Right lobe of liver (tissue), 6 donors: ENCODE data around the gene KRT76. TPM values are rescaled to one million over a fixed set of nuclear protein-coding genes. Genes with fewer than 3 reads are reported as not detected.
A peak's percentile ranks its signal among the peaks of the same experiment; 100 is the strongest.

Source experiments
- ATAC-seq, 4 donors: fragments of 200-7000 bp; cut with Tn5 transposase; one replicate each; pipeline ENCODE4 v1.9.1; 2020; ENCODE audit warnings: mild to moderate bottlenecking in 4 of 4, moderate library complexity in 4 of 4
- DNase-seq, 3 donors: peaks; one replicate each; pipeline ENCODE4 v3.0.0-alpha.2; 2020
- H3K27ac ChIP-seq, 3 donors: fragments of 200-600 bp; one replicate each; pipeline ENCODE4 v1.8.0; 2022
- H3K27me3 ChIP-seq, 2 donors: fragments of 200-600 bp; one replicate each; pipeline ENCODE4 v1.8.0; 2022
- H3K36me3 ChIP-seq, 4 donors: fragments of 200-600 bp; sonication (generic) in 1 of 4; one replicate each; pipeline versions ENCODE4 v1.5.1 to v1.8.0; 2017 to 2022; ENCODE audit warnings: control low read depth in 1 of 4
- H3K4me1 ChIP-seq, 4 donors: fragments of 200-600 bp; sonication (generic) in 1 of 4; one replicate each; pipeline versions ENCODE4 v1.5.1 to v1.8.0; 2017 to 2022; ENCODE audit warnings: control low read depth in 1 of 4
- H3K4me3 ChIP-seq, 3 donors: fragments of 200-600 bp; one replicate each; pipeline ENCODE4 v1.8.0; 2022
- H3K9me3 ChIP-seq, 4 donors: fragments of 200-600 bp; sonication (generic) in 1 of 4; one replicate each; pipeline versions ENCODE4 v1.5.1 to v1.8.0; 2017 to 2022; ENCODE audit warnings: control low read depth in 1 of 4
- POLR2A ChIP-seq: fragments of 450-650 bp; IDR thresholded peaks from one replicate; pipeline ENCODE4 v1.6.1; 2017; ENCODE audit warnings: antibody characterized with exemption, mild to moderate bottlenecking
- WGBS: methylation state at CpG from one replicate; pipeline ENCODE4 v1.1.6; 2018; ENCODE audit warnings: low coverage, low lambda C conversion rate; ENCODE audit not compliant: insufficient coverage; ENCODE audit errors: missing lambda C conversion rate; 5-methylcytosine and 5-hydroxymethylcytosine counted together
- intact Hi-C, 2 donors: fragments of 100-400 bp; cut with DNase I; formaldehyde crosslinking; loops; one replicate each; pipeline versions ENCODE4 v1.11.2 to v1.14.1; 2022
- total RNA-seq, 6 experiments: library from RNA; depleted of rRNA in 2 of 6; stranded (reverse); fragments of >200 nt in 2 of 6; fragmentation: NEBNext Ultra II Directional in 3 of 6; extraction: Animal tissue kit (Norgen Biotek cat#: 25700) in 3 of 6; gene quantifications; one replicate each; pipeline versions ENCODE4 v1.1.0 to v1.2.4, GENCODE V29; 2016 to 2023
- TF ChIP-seq, protein P1 (sequence below), 4 donors: fragments of 200-600 bp in 3 of 4; fragments of 450-650 bp in 1 of 4; IDR thresholded peaks; one replicate each; pipeline versions ENCODE4 v1.5.1 to v1.8.0; 2016 to 2022; ENCODE audit warnings: antibody characterized with exemption in 4 of 4, mild to moderate bottlenecking in 2 of 4
- donor health status: DM: no; HTN: yes; CAD: no.
- donor health status: DM: no; HTN: no; CAD: no.
- donor health status: DM: no; HTN: no; CAD: no.
- donor health status: DM: no; HTN: yes; CAD: no.
- donor health status: DM: no; HTN: yes; CAD: no.

The KRT76 gene
- total RNA-seq, 6 experiments from 2014 or later = not detected

GRCh38 chr12:52813885-52814709 lies 37.0 kb upstream of the KRT76 start, which contains the start of gene KRT4:
Gene KRT4 (minus strand): TSS chr12:52814116. CDS start chr12:52814058, 58 bp downstream.
- Histone ChIP-seq H3K4me3 (no peak within 1 kb of the TSS), H3K36me3 (no peaks in the 10 kb centered on the region), H3K9me3 (no peaks in the 10 kb centered on the region), H3K27ac (no peak within 1 kb of the TSS), H3K27me3 (no peaks in the 10 kb centered on the region), H3K4me1 (no peaks in the 10 kb centered on the region)
- no CpG with 5 or more reads among the region's 15 CpGs for WGBS
- ATAC-seq (no peak), DNase-seq (no peak)
- no peak for TF ChIP-seq POLR2A
- TF ChIP-seq, protein P1, sequence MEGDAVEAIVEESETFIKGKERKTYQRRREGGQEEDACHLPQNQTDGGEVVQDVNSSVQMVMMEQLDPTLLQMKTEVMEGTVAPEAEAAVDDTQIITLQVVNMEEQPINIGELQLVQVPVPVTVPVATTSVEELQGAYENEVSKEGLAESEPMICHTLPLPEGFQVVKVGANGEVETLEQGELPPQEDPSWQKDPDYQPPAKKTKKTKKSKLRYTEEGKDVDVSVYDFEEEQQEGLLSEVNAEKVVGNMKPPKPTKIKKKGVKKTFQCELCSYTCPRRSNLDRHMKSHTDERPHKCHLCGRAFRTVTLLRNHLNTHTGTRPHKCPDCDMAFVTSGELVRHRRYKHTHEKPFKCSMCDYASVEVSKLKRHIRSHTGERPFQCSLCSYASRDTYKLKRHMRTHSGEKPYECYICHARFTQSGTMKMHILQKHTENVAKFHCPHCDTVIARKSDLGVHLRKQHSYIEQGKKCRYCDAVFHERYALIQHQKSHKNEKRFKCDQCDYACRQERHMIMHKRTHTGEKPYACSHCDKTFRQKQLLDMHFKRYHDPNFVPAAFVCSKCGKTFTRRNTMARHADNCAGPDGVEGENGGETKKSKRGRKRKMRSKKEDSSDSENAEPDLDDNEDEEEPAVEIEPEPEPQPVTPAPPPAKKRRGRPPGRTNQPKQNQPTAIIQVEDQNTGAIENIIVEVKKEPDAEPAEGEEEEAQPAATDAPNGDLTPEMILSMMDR (IDR thresholded peaks at IDR 0.05) = no peak
- intact Hi-C loops = no loop called here

DNA sequence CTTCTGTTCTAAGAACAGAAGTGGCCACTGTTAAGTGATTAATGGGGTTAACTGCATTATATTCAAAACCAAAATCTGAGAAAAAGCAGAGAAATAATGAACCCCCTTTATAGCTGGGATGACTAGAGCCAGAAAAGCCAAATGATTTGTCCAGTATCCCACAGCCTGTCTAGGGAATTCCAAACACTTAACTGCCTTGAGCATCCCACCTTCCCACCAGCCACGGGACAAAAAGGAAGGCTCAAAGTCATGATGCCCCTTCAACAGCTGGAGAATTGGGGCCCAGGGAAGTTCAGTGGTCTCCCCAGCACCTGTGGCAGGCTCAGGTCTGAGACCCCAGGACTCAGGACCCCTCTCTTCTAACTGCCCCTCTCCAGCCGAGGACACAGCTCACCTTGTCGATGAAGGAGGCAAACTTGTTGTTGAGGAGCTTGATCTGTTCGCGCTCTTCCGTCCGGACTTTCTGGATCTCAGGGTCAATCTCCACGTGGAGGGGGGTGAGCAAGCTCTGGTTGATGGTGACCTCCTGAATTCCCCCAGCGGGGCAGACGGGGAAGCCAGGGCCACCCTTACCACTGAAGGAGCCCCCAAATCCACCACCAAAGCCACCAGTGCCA lies 36.2 kb upstream of the KRT76 start:
- ATAC-seq (no peak), DNase-seq (peak in 1 of 3 donors; percentile 7)
- Histone ChIP-seq H3K9me3 (no peaks in the 10 kb centered on the region), H3K27ac (no peak overlapping the region), H3K4me3 (no peak overlapping the region), H3K27me3 (no peaks in the 10 kb centered on the region), H3K36me3 (no peaks in the 10 kb centered on the region), H3K4me1 (no peaks in the 10 kb centered on the region)
- 51% methylated on average over 3 of the region's 10 CpGs for WGBS
- no peak for TF ChIP-seq POLR2A
- TF ChIP-seq, protein P1 (IDR thresholded peaks at IDR 0.05) = no peak
- intact Hi-C loops = no loop called here

GRCh38 chr12:52812749-52813148 lies 35.6 kb upstream of the KRT76 start:
- H3K27ac ChIP-seq = no peak overlapping the region
- H3K4me1 ChIP-seq = no peaks in the 10 kb centered on the region
- H3K27me3 ChIP-seq = no peaks in the 10 kb centered on the region
- no peaks in the 10 kb centered on the region for H3K9me3 ChIP-seq
- TF ChIP-seq, protein P1 (IDR thresholded peaks at IDR 0.05) = no peak
- no peak for TF ChIP-seq POLR2A
- intact Hi-C loops = no loop called here
- H3K36me3 ChIP-seq = no peaks in the 10 kb centered on the region
- DNase-seq (peak in 1 of 3 donors; percentile 8), ATAC-seq (no peak)
- H3K4me3 ChIP-seq = no peak overlapping the region
- 32% methylated on average over 3 of the region's 3 CpGs for WGBS

- no peak for TF ChIP-seq POLR2A
- TF ChIP-seq, protein P1 (IDR thresholded peaks at IDR 0.05) = no peak
- H3K9me3 ChIP-seq = no peaks in the 10 kb centered on the region
- DNase-seq (peak in 1 of 3 donors; percentile 22), ATAC-seq (no peak)
- no peak overlapping the region for H3K4me3 ChIP-seq
- H3K27me3 ChIP-seq = no peaks in the 10 kb centered on the region
- H3K4me1 ChIP-seq = no peaks in the 10 kb centered on the region
- 50% methylated on average over 2 of the region's 4 CpGs for WGBS
- intact Hi-C loops = no loop called here
- no peaks in the 10 kb centered on the region for H3K36me3 ChIP-seq
- H3K27ac ChIP-seq = no peak overlapping the region
Measured at GRCh38 chr12:52812073-52812400, 34.9 kb upstream of the KRT76 start.
